HG03064 (cell line): Measurements from ENCODE around the gene SKOR2.
"Not testable (repeated sequence)": the region's sequence is repeated elsewhere in the genome, so short reads cannot be mapped to it uniquely, and the experiment has no call there.

Experiments used
- ATAC-seq: cut with Tn5 transposase; IDR thresholded peaks from one replicate; pipeline ENCODE4 v1.9.1; 2021; ENCODE audit warnings: low read depth; ENCODE audit not compliant: unreplicated experiment

The SKOR2 gene

DNA sequence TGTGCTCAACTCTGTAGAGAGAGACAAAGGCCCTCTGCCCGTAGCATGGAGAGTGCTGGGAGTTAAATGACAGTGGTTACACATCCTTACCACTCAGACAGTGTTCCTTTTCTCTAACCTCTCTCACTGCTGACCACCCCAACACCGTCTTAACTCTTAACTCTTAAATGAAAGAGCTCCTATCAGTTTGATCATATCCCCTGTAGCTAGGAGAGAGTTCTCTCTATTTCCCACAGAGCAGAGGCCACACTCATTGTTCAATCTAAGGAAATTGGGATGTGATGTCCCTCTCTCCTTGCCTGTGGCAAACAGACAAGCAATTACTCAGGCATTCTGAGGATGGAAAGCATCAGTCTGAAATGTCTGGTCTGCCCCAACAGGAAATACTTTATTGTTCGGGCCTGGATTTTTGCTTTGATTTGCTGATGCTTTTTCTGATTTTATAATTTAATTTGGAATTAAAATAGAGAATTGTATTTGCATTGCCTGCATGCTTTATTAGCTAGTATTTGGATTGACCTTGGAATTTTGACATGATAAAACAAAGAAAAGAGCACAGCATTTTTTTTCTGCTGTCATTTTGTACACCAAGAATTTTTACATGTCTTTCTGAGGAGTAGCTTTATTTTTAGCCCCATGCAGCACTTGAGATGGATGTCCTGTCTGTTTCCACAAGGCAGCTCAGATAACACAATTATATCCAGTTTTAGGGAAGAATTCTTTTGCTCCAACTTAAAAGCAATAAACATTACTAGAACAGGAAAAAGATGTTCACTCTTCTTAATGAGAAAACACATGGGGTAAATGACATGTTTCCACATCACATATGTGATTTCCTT, 47.6 kb downstream of the SKOR2 start:
- no peak for ATAC-seq

GRCh38 chr18:47195961-47196360, 55.5 kb downstream of the SKOR2 start:
- ATAC-seq, result not testable (repeated sequence)

DNA sequence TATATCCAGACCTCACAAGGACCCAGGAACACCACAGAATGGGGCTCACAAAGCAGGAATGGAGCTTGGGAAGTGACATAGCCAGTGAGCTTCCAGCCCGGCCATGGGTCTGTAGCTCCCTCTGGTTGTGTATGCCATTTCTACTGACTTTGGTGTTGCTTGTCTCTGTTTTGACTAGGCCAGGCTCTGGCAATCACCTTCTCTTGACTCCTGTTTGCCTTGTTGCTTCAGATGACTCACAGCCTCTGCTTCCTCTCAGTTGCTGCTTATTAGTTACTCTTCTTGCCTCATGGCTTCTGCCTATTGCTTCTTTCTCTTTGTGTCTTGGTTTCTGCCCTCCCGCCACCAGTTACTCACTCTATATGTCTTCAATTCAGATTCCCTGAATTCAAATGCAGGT, 59.5 kb downstream of the SKOR2 start:
- no peak for ATAC-seq

DNA sequence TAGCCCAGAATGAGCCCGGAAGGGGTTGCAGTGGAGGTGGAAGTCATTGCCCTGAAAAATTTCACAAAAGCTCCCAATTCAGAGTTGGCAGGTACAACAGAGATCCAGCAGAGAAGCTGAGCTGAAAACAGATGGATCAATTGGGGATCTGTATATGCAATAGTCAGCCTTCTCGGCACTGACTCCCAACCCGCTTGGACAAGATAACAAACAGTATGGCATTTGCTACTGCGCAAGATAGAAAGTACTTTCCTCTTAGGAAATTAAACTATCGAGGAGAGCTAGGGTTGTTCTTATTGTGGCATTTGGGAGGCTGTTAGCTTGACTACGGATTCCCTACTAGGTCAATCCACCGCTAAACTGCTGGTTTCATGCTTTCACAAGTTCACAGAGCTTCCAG, 63.7 kb downstream of the SKOR2 start:
- ATAC-seq, result no peak

- ATAC-seq, result no peak
Observed at GRCh38 chr18:47184419-47185050, 66.9 kb downstream of the SKOR2 start.

GRCh38 chr18:47182156-47182555, 69.3 kb downstream of the SKOR2 start:
- not testable (repeated sequence) for ATAC-seq

GRCh38 chr18:47180765-47181164, 70.7 kb downstream of the SKOR2 start:
- no peak for ATAC-seq

GRCh38 chr18:47179520-47179919, 71.9 kb downstream of the SKOR2 start:
- ATAC-seq, result no peak

GRCh38 chr18:47175898-47176575, 75.4 kb downstream of the SKOR2 start, which contains the start of gene IER3IP1:
IER3IP1 (minus strand) TSS chr18:47176364; CDS start chr18:47176277, 87 bp downstream.
- ATAC-seq, result peak; percentile 84

DNA sequence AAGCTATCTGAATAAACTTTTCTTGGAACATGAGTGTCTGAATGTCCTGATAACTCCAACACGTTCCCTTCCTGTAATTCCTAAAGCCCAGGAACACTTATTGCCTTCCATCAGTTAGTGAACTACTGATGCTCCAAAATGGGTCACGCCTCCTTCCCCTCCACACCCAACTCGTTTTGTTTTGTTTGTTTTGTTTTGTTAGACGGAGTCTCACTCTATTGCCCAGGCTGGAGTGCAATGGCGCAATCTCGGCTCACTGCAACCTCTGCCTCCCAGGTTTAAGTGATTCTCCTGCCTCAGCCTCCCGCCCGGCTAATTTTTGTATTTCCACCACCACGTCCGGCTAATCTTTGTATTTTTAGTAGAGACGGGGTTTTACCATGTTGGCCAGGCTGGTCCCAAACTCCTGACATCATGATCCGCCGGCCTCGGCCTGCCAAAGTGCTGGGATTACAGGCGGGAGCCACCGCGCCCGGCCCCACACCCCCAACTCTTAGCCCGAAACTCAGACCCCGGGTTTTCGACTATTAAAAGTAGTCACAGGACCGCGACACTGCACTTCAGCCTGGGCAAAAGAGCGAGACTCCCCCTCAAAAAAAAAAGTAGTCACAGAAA, 76.1 kb downstream of the SKOR2 start:
- peak; percentile 15 for ATAC-seq

- no peak for ATAC-seq
Observed at GRCh38 chr18:47174545-47175116, 76.8 kb downstream of the SKOR2 start.

GRCh38 chr18:47172476-47172875, 79.0 kb downstream of the SKOR2 start:
- ATAC-seq, result no peak

GRCh38 chr18:47168913-47169312, 82.5 kb downstream of the SKOR2 start:
- no peak for ATAC-seq

DNA sequence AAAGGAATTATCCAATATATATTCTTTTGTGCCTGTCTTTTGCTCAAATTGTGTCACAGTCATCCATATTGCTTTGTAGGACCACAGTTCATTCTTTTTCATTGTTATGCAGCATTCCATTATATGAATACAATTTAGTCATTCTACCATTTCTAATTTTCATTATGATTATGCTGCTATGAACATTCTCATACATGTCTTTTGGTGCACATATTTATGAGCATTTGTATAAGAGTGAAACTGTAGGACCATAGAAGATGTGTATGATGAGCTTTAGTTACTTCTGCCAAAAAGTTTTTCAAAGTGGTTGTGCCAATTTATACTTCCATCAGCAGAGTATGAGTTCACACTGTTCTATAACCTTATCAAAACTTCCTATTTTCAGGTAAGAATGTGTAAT, 83.0 kb downstream of the SKOR2 start:
- no peak for ATAC-seq

- ATAC-seq, result no peak
Observed at GRCh38 chr18:47166294-47166693, 85.2 kb downstream of the SKOR2 start.

DNA sequence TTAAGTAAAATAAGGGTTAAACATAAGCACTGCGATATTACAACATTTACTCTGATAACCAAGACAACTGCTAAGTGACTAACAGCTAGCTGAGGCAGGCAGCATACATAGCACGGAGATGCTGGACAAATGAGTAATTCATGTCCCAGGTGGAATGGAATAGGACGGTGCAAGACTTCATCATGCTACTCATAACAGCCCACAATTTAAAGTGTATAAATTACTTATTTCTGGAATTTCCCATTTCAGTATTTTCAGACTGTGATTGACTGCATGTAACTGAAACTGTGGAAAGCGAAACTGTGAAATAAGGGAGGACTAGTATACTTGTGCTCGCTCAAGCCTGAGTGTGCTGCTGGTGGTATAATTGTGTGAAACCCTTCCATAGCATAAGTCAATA, 88.2 kb downstream of the SKOR2 start:
- peak; percentile 68 for ATAC-seq

DNA sequence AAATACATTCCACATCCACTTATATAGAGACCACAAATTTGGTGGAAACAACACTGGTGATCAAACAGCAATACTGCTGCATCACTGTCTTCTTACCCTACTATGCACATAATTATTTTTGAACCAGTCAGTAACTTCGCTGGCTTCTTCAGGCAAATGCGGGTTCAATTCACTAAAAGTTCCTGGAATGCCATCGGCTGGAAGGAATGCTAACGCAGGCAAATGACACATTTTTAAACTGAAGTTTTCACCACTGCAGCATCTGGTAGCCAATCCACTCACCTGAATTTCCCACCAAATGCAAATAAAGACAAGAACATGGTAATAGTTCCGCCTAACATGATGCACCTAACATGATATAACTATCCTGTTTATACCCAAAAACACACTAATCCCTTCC, 91.2 kb downstream of the SKOR2 start:
- ATAC-seq, result no peak

- ATAC-seq, result not testable (repeated sequence)
Observed at GRCh38 chr18:47158404-47158803, 93.1 kb downstream of the SKOR2 start.
